ENCODE data around the gene COX7A2L. TPM values are rescaled to one million over a fixed set of nuclear protein-coding genes. Genes with fewer than 3 reads are reported as not detected.
A peak's percentile ranks its signal among the peaks of the same experiment; 100 is the strongest.
"Not testable (repeated sequence)": the region's sequence is repeated elsewhere in the genome, so short reads cannot be mapped to it uniquely, and the experiment has no call there.

COX7A2L gene
- total and polyA plus RNA-seq, 5 experiments from 2014 or later, result 73.1 to 222 (median 174) TPM

DNA sequence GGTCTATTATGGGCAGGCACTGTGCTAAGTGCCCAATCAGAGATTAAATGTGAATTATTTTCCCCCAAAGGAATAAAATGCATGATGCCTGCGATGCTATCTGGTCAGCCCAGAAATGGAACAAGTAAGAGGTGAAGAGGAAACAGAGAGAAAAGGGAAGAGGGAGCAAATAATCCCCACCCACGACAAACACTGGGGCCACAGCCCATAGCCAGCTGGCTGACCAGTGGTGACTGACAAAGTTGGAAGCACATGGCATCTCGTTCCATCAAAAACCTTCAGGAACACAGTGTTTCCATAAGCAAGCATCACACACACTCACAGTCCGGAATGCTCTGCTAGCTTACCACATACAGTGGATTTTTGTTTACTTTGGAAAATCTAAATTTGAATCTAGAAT, 21.1 kb upstream of the COX7A2L start:
- ATAC-seq (no peak), DNase-seq (no peak)
- no peaks in the 10 kb centered on the region for H3K36me3 Mint-ChIP-seq
- POLR2A ChIA-PET, result interaction anchor here (0.6 kb wide), 1 partner anchor 163 kb away, joined by 3 read pairs; no protein-coding TSS in a partner anchor
- peak overlapping the region in 1 of 10 donors; percentile 8 for H3K27ac Mint-ChIP-seq
- no peaks in the 10 kb centered on the region for H3K9me3 Mint-ChIP-seq
- no peak overlapping the region for H3K4me3 Mint-ChIP-seq
- peaks cover 0 to 5% (median 2%) of the 10 kb centered on the region in 5 donors for H3K27me3 Mint-ChIP-seq
- H3K4me1 Mint-ChIP-seq, result peaks cover 0 to 2% (median 0%) of the 10 kb centered on the region in 4 donors

DNA sequence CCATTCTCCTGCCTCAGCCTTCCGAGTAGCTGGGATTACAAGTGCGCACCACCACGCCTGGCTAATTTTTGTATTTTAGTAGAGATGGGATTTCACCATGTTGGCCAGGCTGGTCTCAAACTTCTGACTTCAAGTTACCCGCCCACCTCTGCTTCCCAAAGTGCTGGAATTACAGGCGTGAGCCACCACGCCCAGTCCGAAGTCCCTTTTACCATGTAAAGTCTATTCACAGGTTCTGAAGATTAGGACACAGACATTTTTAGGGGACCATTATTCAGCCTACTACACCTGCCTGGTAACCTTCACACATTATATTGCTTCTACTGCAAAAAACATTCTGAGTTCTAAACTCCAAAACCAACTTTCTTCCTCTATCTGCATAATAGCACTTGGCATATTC, 19.0 kb upstream of the COX7A2L start:
- H3K4me3 Mint-ChIP-seq, H3K36me3 Mint-ChIP-seq, H3K27ac Mint-ChIP-seq, ATAC-seq, H3K9me3 Mint-ChIP-seq, H3K4me1 Mint-ChIP-seq, DNase-seq, H3K27me3 Mint-ChIP-seq, POLR2A ChIA-PET: not testable (repeated sequence)

DNA sequence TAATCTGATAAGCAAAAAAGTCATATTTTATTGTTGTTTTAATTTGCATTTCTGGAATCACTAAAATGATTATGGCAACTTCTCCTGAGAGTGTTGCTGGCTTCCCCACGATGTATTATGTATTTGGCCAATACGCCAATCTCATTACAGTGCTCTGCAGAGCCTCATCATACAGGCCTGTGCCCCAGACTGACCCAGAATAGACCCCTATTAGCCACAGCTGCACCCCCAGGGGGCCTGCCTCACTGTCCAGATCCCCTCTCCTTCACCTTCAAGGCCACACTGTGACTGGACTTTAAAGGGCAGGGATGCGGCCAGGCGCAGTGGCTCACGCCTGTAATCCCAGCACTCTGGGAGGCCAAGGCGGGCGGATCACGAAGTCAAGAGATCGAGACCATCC, 17.4 kb upstream of the COX7A2L start:
- DNase-seq, result no peak
- POLR2A ChIA-PET, result no interaction called here
- Mint-ChIP-seq H3K36me3 (no peaks in the 10 kb centered on the region), H3K4me1 (peaks cover 0 to 5% (median 0%) of the 10 kb centered on the region in 4 donors), H3K27me3 (peaks cover 0 to 9% (median 0%) of the 10 kb centered on the region in 5 donors), H3K9me3 (no peaks in the 10 kb centered on the region), H3K4me3 (no peak overlapping the region), H3K27ac (no peak overlapping the region)
- no peak for ATAC-seq

DNA sequence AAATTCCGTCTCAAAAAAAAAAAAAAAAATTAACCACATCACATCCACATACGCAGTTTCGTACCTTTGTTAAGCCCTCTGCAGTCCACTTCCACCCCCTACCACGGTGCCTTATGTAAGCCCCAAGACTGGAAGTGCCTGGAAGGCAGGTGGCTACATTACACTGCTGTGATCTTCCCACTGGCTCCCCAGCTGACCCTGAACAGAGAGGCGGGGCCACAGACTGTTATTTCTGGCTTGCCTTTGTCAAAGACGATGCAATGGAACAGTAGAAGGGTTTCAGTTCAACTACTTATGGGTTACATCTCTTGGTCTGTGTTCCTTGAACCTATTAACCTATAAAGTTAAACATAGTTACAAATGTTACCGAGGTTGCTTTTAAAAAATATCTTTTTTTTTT, 15.7 kb upstream of the COX7A2L start:
- DNase-seq (no peak), ATAC-seq (no peak)
- Mint-ChIP-seq H3K36me3 (no peaks in the 10 kb centered on the region), H3K27ac (no peak overlapping the region), H3K4me3 (no peak overlapping the region), H3K4me1 (peaks cover 0 to 5% (median 0%) of the 10 kb centered on the region in 4 donors), H3K27me3 (peaks cover 0 to 8% (median 0%) of the 10 kb centered on the region in 5 donors), H3K9me3 (no peaks in the 10 kb centered on the region)
- POLR2A ChIA-PET, result no interaction called here

GRCh38 chr2:42372474-42373200, 11.6 kb upstream of the COX7A2L start:
- Mint-ChIP-seq H3K4me3 (no peak overlapping the region), H3K9me3 (no peaks in the 10 kb centered on the region), H3K27me3 (peaks cover 0 to 5% (median 0%) of the 10 kb centered on the region in 5 donors), H3K4me1 (peaks cover 5 to 10% (median 9%) of the 10 kb centered on the region in 4 donors), H3K36me3 (no peaks in the 10 kb centered on the region), H3K27ac (no peak overlapping the region)
- no peak for ATAC-seq
- no peak for DNase-seq
- POLR2A ChIA-PET, result no interaction called here

DNA sequence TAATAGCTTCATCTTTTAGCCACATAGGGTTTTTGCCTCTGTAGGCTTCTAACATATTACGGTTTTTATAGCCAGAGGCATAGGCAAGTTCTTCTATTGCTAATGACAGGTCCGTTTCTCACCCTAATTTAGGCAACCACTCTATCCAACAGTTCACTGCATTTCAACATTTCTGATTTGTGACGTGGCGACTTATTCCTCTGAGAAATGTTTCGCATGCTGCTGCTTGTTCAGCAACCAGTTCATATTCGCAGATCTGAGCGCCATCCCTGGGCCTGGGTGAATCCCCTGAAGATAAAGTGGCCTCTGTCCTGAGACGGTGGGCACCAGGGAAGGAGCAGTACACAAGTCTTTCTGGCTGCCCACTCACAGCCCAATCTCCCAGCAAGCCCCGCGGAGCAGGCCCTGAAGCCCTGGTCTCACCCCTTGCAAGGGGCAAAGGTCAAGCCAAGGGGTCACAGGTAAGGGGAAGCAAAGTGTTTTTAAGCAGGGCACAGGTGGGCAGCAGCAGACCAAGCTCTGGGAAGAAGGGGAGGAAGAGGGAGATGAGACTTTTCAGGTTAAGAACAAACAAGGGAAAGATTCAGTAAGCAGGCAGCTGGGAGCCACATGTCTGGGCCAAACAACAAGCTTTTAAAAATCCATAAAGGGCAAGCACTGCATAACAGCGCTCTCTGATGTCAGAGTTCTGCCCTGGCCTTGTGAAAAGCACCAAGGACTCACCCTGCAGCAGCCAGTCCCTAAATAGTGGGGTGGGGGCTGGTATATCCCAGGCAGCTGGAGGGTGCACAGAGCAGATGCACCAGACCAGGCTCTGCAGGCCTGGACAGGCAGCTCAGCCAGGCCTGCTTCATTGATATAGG, 10.8 kb upstream of the COX7A2L start:
- POLR2A ChIA-PET, result interaction anchor here (0.7 kb wide), 2 partner anchors 28 to 382 kb away, joined by 3 to 5 read pairs; no protein-coding TSS in a partner anchor
- H3K27ac Mint-ChIP-seq, result no peak overlapping the region
- no peak for ATAC-seq

DNA sequence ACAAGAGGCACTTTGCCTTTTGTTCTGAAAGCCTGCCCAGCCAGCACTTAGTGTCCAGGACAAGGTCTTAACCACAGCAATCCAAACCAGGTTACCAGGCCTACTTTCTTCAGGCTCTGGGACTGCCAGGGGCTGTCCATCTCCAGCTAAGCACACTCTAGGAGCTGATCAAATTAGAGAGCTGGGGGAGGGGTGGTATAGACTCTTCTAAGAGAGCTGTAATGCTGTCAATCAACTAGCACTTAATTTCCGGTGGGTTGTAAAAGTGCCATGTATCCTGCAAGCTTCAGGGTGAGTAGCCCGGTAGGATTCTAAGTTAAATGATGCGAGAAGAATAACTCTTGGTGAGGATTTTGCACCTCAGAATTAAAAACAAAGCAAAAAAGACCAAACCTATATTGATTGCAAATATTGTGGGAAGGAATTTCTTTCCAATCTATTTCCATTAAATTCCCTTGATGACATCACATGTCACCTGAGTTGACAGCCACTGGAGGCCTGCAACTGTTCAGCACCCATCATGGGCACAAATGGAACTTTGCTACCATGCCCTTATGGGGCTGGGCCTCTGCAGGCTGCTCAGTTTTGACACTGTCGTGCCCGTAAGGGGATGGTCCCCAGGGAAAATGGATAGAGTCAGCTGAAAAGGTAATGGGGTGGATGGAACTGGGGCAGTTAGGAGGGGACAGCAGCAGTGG, 8.7 kb upstream of the COX7A2L start:
- Mint-ChIP-seq H3K4me3 (no peak overlapping the region), H3K4me1 (peaks cover 5 to 13% (median 9%) of the 10 kb centered on the region in 4 donors), H3K27me3 (peaks cover 0 to 4% (median 0%) of the 10 kb centered on the region in 5 donors), H3K36me3 (no peaks in the 10 kb centered on the region), H3K9me3 (no peaks in the 10 kb centered on the region), H3K27ac (no peak overlapping the region)
- POLR2A ChIA-PET, result no interaction called here
- ATAC-seq (no peak), DNase-seq (no peak)

More for the DNA sequence above, 10.8 kb upstream of the COX7A2L start:
- Mint-ChIP-seq H3K4me3 (no peak overlapping the region), H3K27me3 (peaks cover 0 to 5% (median 0%) of the 10 kb centered on the region in 5 donors), H3K9me3 (no peaks in the 10 kb centered on the region), H3K4me1 (peaks cover 5 to 13% (median 11%) of the 10 kb centered on the region in 4 donors), H3K36me3 (no peaks in the 10 kb centered on the region)
- no peak for DNase-seq

DNA sequence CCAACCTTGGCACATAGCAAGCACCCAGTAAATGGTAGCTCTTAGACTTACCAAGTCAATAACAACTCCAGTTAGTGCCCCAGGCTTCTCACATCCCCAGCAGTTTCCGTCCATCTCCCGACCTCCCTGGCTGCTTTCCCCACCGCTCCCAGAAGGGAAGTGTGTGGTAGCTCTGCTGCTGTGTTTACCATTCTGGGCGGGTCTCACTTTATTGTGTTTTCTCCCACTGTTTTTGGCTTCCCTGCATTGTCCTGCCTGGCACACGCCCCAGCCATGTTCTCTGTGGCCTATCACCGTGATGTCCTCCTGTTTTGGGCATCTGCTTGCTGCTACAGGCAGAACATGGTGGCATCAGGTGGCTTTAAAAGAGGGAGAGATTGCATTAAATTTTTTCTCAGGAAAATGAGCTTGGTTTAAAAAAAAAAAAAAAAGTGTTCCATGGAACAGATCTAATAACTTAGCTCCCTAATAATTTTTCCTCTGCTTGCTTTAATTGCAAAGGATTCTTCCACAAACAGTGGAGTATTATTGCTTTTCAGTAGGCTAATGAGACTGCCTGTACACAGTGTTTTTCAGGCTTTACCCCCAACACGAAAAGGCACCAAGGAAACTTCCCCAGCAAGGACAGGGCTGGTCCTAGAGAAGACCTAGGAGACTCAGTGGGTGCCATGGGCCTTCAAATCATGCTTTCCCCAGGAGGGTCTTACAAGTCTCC, 8.0 kb upstream of the COX7A2L start:
- Mint-ChIP-seq H3K36me3 (no peaks in the 10 kb centered on the region), H3K27me3 (no peaks in the 10 kb centered on the region), H3K4me3 (no peak overlapping the region), H3K4me1 (peaks cover 4 to 13% (median 8%) of the 10 kb centered on the region in 4 donors), H3K9me3 (no peaks in the 10 kb centered on the region), H3K27ac (no peak overlapping the region)
- DNase-seq, result no peak
- POLR2A ChIA-PET, result no interaction called here
- no peak for ATAC-seq

- Mint-ChIP-seq H3K4me1 (peaks cover 4 to 13% (median 8%) of the 10 kb centered on the region in 4 donors), H3K4me3 (no peak overlapping the region), H3K27ac (peak overlapping the region in 2 of 10 donors; percentile 21 to 48), H3K27me3 (no peaks in the 10 kb centered on the region), H3K9me3 (no peaks in the 10 kb centered on the region), H3K36me3 (no peaks in the 10 kb centered on the region)
- ATAC-seq (no peak), DNase-seq (no peak)
- POLR2A ChIA-PET, result no interaction called here
Observed at GRCh38 chr2:42367835-42368234, 6.8 kb upstream of the COX7A2L start.

DNA sequence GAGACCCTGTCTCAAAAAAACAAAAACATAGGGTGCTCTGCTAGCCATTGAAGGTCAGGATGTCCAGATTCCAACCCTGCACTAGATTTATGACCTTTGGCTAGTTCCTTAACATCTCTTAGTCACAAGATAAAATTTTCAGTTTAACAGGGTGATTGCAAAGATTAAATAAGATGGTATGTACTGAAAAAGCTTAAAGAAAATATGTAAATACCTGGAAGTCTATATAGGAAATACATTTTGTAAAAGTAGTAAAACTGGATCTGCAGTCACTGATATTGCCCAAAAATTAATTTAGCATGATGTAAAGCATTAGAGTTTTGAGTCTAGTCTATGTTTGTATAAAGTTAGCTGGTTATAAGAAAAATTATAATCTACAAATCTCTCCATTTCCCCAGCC, 5.4 kb upstream of the COX7A2L start:
- POLR2A ChIA-PET, result interaction anchor here (0.6 kb wide), 1 partner anchor 9 kb away, joined by 3 read pairs; no protein-coding TSS in a partner anchor
- ATAC-seq, result no peak
- Mint-ChIP-seq H3K27ac (no peak overlapping the region), H3K27me3 (no peaks in the 10 kb centered on the region), H3K36me3 (no peaks in the 10 kb centered on the region), H3K4me3 (no peak overlapping the region), H3K4me1 (peaks cover 4 to 23% (median 17%) of the 10 kb centered on the region in 4 donors), H3K9me3 (no peaks in the 10 kb centered on the region)
- DNase-seq, result no peak

GRCh38 chr2:42364658-42365057, 3.6 kb upstream of the COX7A2L start:
- no peaks in the 10 kb centered on the region for H3K36me3 Mint-ChIP-seq
- H3K9me3 Mint-ChIP-seq, result no peaks in the 10 kb centered on the region
- DNase-seq, result no peak
- peaks cover 11 to 31% (median 27%) of the 10 kb centered on the region in 4 donors for H3K4me1 Mint-ChIP-seq
- H3K4me3 Mint-ChIP-seq, result no peak overlapping the region
- ATAC-seq, result no peak
- POLR2A ChIA-PET, result no interaction called here
- no peak overlapping the region for H3K27ac Mint-ChIP-seq
- no peaks in the 10 kb centered on the region for H3K27me3 Mint-ChIP-seq

DNA sequence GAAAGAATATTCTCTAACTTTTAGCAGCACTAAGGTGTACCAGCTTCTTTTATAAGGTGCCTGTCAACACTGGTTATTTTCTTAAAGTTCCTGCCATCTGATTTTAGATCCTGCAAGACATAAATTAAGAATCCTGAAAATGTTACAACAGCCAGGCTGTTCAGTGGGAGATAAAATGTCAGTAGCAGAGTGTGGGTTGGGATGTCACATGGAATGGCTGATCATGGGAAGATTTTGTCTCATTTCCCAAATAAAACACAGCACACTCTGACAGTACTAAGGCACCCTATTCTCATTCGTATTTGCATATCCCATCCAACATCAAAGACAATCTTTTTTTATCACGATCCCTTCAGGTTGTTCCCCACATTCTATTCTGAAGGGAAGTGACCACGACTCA, 2.4 kb upstream of the COX7A2L start:
- Mint-ChIP-seq H3K4me3 (no peak overlapping the region), H3K4me1 (peaks cover 15 to 41% (median 37%) of the 10 kb centered on the region in 4 donors), H3K36me3 (no peaks in the 10 kb centered on the region), H3K27me3 (no peaks in the 10 kb centered on the region), H3K9me3 (no peaks in the 10 kb centered on the region), H3K27ac (peak overlapping the region in 1 of 10 donors; percentile 11)
- POLR2A ChIA-PET, result interaction anchor here (0.7 to 1.1 kb wide), 2 partner anchors 12 to 330 kb away, joined by 6 to 7 read pairs; no protein-coding TSS in a partner anchor
- no peak for ATAC-seq
- DNase-seq, result no peak
